ENCODE measurements around the gene SF3B4. TPM values are rescaled to one million over a fixed set of nuclear protein-coding genes. Genes with fewer than 3 reads are reported as not detected.
A peak's percentile ranks its signal among the peaks of the same experiment; 100 is the strongest.

SF3B4 gene
- total and polyA plus RNA-seq, 2 of the 13 experiments (the other 11 are each of a cell fraction or from before 2014, with no cell fraction given): 13.8 to 14.8 TPM

GRCh38 chr1:149927563-149928400, at the start of gene SF3B4 (continued):
- TF ChIP-seq ZNF253 (CRISPR knock-in tag; IDR thresholded peaks at IDR 0.05; ENCODE audit: borderline replicate concordance) (no peak), SNAPC2 (CRISPR knock-in tag; IDR thresholded peaks at IDR 0.05) (no peak), TIGD3 (CRISPR knock-in tag; IDR thresholded peaks at IDR 0.05; ENCODE audit: borderline replicate concordance) (no peak), NR0B2 (CRISPR knock-in tag; IDR thresholded peaks at IDR 0.05) (peak; percentile 39; the same call in 1 of the 2 replicates), BRD4 (CRISPR knock-in tag; IDR thresholded peaks at IDR 0.05) (peak; percentile 76), THYN1 (CRISPR knock-in tag; IDR thresholded peaks at IDR 0.05; ENCODE audit: borderline replicate concordance, low read depth) (no peak), NR2F6 (IDR thresholded peaks at IDR 0.05) (no peak), NR2F6 (CRISPR knock-in tag; IDR thresholded peaks at IDR 0.05) (no peak), SPEN (CRISPR knock-in tag; IDR thresholded peaks at IDR 0.05; ENCODE audit: low read depth) (peak; percentile 84), ZNF792 (CRISPR knock-in tag; IDR thresholded peaks at IDR 0.05) (peak; percentile 38; the same call in 1 of the 2 replicates), HOXA9 (CRISPR knock-in tag; IDR thresholded peaks at IDR 0.05; ENCODE audit: borderline replicate concordance) (0 out of 2 replicates have a peak, but pooled peaks have one; percentile 58), HMGXB3 (CRISPR knock-in tag; IDR thresholded peaks at IDR 0.05; ENCODE audit: borderline replicate concordance) (0 out of 2 replicates have a peak, but pooled peaks have one; percentile 47), ZBTB21 (CRISPR knock-in tag; IDR thresholded peaks at IDR 0.05) (no peak), TFAP4 (IDR thresholded peaks at IDR 0.05; ENCODE audit: borderline replicate concordance, low read depth) (peak; percentile 46; the same call in 1 of the 2 replicates), LBX2 (CRISPR knock-in tag; IDR thresholded peaks at IDR 0.05; ENCODE audit: borderline replicate concordance) (no peak), ZNF616 (CRISPR knock-in tag; IDR thresholded peaks at IDR 0.05; ENCODE audit: low read depth) (no peak), HNF1B (CRISPR knock-in tag; IDR thresholded peaks at IDR 0.05) (peak; percentile 75), ZNF24 (IDR thresholded peaks at IDR 0.05) (no peak), ZNF567 (CRISPR knock-in tag; IDR thresholded peaks at IDR 0.05; ENCODE audit: borderline replicate concordance) (no peak)

Measured in HepG2 (cell line).